SK-N-SH (cell line): ENCODE results near the gene EVL. TPM values are rescaled to one million over a fixed set of nuclear protein-coding genes. Genes with fewer than 3 reads are reported as not detected.

Experiments used
- CTCF ChIA-PET: fragments of 300-600, 350-600 bp; formaldehyde crosslinking; extraction: SDS; loops from one replicate; lab custom pipeline; 2021; lab: Yijun Ruan, JAX
- POLR2A ChIA-PET: fragments of 350-600 bp; sonication (Branson Sonifier 250); formaldehyde crosslinking; extraction: SDS; loops from one replicate; lab custom pipeline; 2020; ENCODE audit warnings: antibody characterized with exemption, inconsistent platforms; lab: Yijun Ruan, JAX
- DNase-seq: peaks from one replicate; pipeline ENCODE4 v3.0.0; 2012
- H2AFZ ChIP-seq: fragments of 200-600 bp; sonication (generic); 2 replicates; pipeline ENCODE4 v1.8.1; 2016; ENCODE audit warnings: antibody characterized with exemption, mild to moderate bottlenecking, low read depth
- H3F3A ChIP-seq: fragments of 200-600 bp; sonication (generic); replicated peaks from 2 replicates; pipeline ENCODE3; 2016; ENCODE audit warnings: antibody characterized with exemption, mild to moderate bottlenecking; ENCODE audit not compliant: insufficient read depth
- H3K27ac ChIP-seq, 2 experiments: fragments of 200-500 bp in 1 of 2; fragments of 200-600 bp in 1 of 2; sonication (Bioruptor generic) in 1 of 2; sonication (generic), shearing (Covaris generic) in 1 of 2; 2 replicates each; pipeline versions ENCODE4 v1.5.1 to v1.6.1; 2014 to 2016; ENCODE audit warnings: low read depth in 2 of 2, inconsistent platforms in 1 of 2, low read length in 1 of 2, mild to moderate bottlenecking in 1 of 2, mixed read lengths in 1 of 2
- H3K27me3 ChIP-seq: fragments of 200-600 bp; sonication (generic), shearing (Covaris generic); 2 replicates; pipeline ENCODE4 v1.6.1; 2016; ENCODE audit warnings: mixed run types; ENCODE audit not compliant: insufficient read depth
- H3K36me3 ChIP-seq, 2 experiments: fragments of 200-500 bp in 1 of 2; fragments of 200-600 bp in 1 of 2; sonication (Bioruptor generic) in 1 of 2; sonication (generic) in 1 of 2; replicated peaks in 1 of 2; 2 replicates each; pipeline versions ENCODE3 to v1.5.1; 2014 to 2016; ENCODE audit warnings: low read length in 1 of 2, mild to moderate bottlenecking in 1 of 2; ENCODE audit not compliant: insufficient read depth in 2 of 2, control insufficient read depth in 1 of 2
- H3K4me1 ChIP-seq, 2 experiments: fragments of 200-500 bp in 1 of 2; fragments of 200-600 bp in 1 of 2; sonication (Bioruptor generic) in 1 of 2; sonication (generic), shearing (Covaris generic) in 1 of 2; 2 replicates each; pipeline versions ENCODE4 v1.5.1 to v1.6.1; 2014 to 2016; ENCODE audit warnings: low read depth in 1 of 2, low read length in 1 of 2, mixed run types in 1 of 2; ENCODE audit not compliant: insufficient read depth in 2 of 2, control insufficient read depth in 1 of 2
- H3K4me2 ChIP-seq: fragments of 200-600 bp; sonication (generic), shearing (Covaris generic); 2 replicates; pipeline ENCODE4 v1.6.1; 2017; ENCODE audit warnings: mixed run types
- H3K4me3 ChIP-seq, 2 experiments: fragments of 200-500 bp in 1 of 2; fragments of 200-600 bp in 1 of 2; sonication (Bioruptor generic) in 1 of 2; sonication (generic), shearing (Covaris generic) in 1 of 2; 2 replicates each; pipeline versions ENCODE4 v1.5.1 to v1.8.1; 2014 to 2016; ENCODE audit warnings: low read depth in 2 of 2, inconsistent platforms in 1 of 2, low read length in 1 of 2, mild to moderate bottlenecking in 1 of 2, mixed read lengths in 1 of 2, moderate library complexity in 1 of 2
- H3K79me2 ChIP-seq: fragments of 200-600 bp; sonication (generic); 2 replicates; pipeline ENCODE4 v1.8.1; 2017; ENCODE audit warnings: mild to moderate bottlenecking; ENCODE audit not compliant: insufficient read depth
- H3K9ac ChIP-seq: fragments of 200-600 bp; sonication (generic); 2 replicates; pipeline ENCODE4 v1.6.1; 2017; ENCODE audit warnings: mixed run types
- H3K9me2 ChIP-seq: fragments of 200-600 bp; sonication (generic); 2 replicates; pipeline ENCODE4 v1.6.1; 2017; ENCODE audit warnings: mixed run types
- H3K9me3 ChIP-seq: fragments of 200-600 bp; sonication (generic); 2 replicates; pipeline ENCODE4 v1.6.1; 2017; ENCODE audit warnings: mixed run types, mild to moderate bottlenecking, moderate library complexity
- H4K20me1 ChIP-seq: fragments of 200-600 bp; sonication (generic); 2 replicates; pipeline ENCODE4 v1.6.1; 2017; ENCODE audit warnings: mild to moderate bottlenecking, mixed run types; ENCODE audit not compliant: insufficient read depth
- ELF1 ChIP-seq: IDR thresholded peaks from 2 replicates; pipeline ENCODE4 v1.4.0; 2012
- EZH2phosphoT487 ChIP-seq: fragments of 200-600 bp; sonication (generic); IDR thresholded peaks from 2 replicates; pipeline ENCODE4 v1.6.1; 2017; ENCODE audit warnings: low read depth, mixed run types, mild to moderate bottlenecking, antibody characterized with exemption, moderate library complexity, borderline replicate concordance
- FOSL2 ChIP-seq: IDR thresholded peaks from 2 replicates; pipeline ENCODE4 v1.4.0; 2012; ENCODE audit warnings: low read depth, mild to moderate bottlenecking, moderate library complexity, borderline replicate concordance
- FOXJ3 ChIP-seq: sonication (generic); formaldehyde crosslinking; IDR thresholded peaks from 2 replicates; pipeline ENCODE4 v1.5.1; 2020; ENCODE audit warnings: mild to moderate bottlenecking, missing genetic modification reagents
- FOXM1 ChIP-seq: IDR thresholded peaks from 2 replicates; pipeline ENCODE4 v1.4.0; 2012; ENCODE audit warnings: low read depth, mild to moderate bottlenecking
- GABPA ChIP-seq: IDR thresholded peaks from 2 replicates; pipeline ENCODE4 v1.4.0; 2012; ENCODE audit warnings: low read depth, mild to moderate bottlenecking
- GATA2 ChIP-seq: sonication (generic); formaldehyde crosslinking; IDR thresholded peaks from 2 replicates; pipeline ENCODE4 v1.5.0; 2020; ENCODE audit warnings: mild to moderate bottlenecking, missing genetic modification reagents
- NFIC ChIP-seq: IDR thresholded peaks from 2 replicates; pipeline ENCODE4 v1.4.0; 2012; ENCODE audit warnings: borderline replicate concordance
- RAD21 ChIP-seq: IDR thresholded peaks from 2 replicates; pipeline ENCODE4 v1.6.1; 2012; ENCODE audit warnings: mild to moderate bottlenecking, low read length
- REST ChIP-seq: IDR thresholded peaks from 2 replicates; pipeline ENCODE4 v1.6.1; 2012; ENCODE audit warnings: mild to moderate bottlenecking, low read depth, low read length, moderate library complexity
- RXRA ChIP-seq: IDR thresholded peaks from 2 replicates; pipeline ENCODE4 v1.4.0; 2012; ENCODE audit warnings: low read depth, mild to moderate bottlenecking, borderline replicate concordance
- SMC3 ChIP-seq: IDR thresholded peaks from 2 replicates; pipeline ENCODE4 v1.6.1; 2012; ENCODE audit warnings: low read depth, low read length, improper control_type of control experiment
- TAF1 ChIP-seq: IDR thresholded peaks from 2 replicates; pipeline ENCODE4 v1.6.1; 2012; ENCODE audit warnings: low read depth, mild to moderate bottlenecking, low read length, moderate library complexity, borderline replicate concordance
- USF1 ChIP-seq: IDR thresholded peaks from 2 replicates; pipeline ENCODE4 v1.4.0; 2012; ENCODE audit warnings: low read depth, borderline replicate concordance
- USF2 ChIP-seq: fragments of 150-350 bp; IDR thresholded peaks from 2 replicates; pipeline ENCODE4 v1.6.1; 2017; ENCODE audit warnings: antibody characterized with exemption, low read length, low read depth, borderline replicate concordance
- WGBS: methylation state at CpG from one replicate; pipeline ENCODE4 v1.1.6; 2017; ENCODE audit warnings: low lambda C conversion rate; 5-methylcytosine and 5-hydroxymethylcytosine counted together
- polyA plus RNA-seq, 3 experiments: library from polyadenylated mRNA; depleted of rRNA; stranded (reverse); fragments of >200 nt; gene quantifications; 2 replicates each; pipeline ENCODE4 v1.2.3, GENCODE V29; 2012

The EVL gene
- polyA plus RNA-seq, 1 of the 3 experiments (the other 2 are of a cell fraction), result 36.5 TPM

- no peak for DNase-seq
- Histone ChIP-seq H4K20me1 (no peaks in the 10 kb centered on the region), H2AFZ (no peak overlapping the region), H3K4me2 (no peak overlapping the region), H3K36me3 (no peaks in the 10 kb centered on the region), H3K27me3 (no peaks in the 10 kb centered on the region), H3K4me1 (peaks cover 0 to 10% of the 10 kb centered on the region in 2 experiments; a peak in 1 of 4 replicates), H3K27ac (no peak overlapping the region), H3K4me3 (no peak overlapping the region), H3K9ac (no peak overlapping the region), H3K9me3 (no peaks in the 10 kb centered on the region), H3K9me2 (no peaks in the 10 kb centered on the region), H3F3A (no peaks in the 10 kb centered on the region), H3K79me2 (0 out of 2 replicates have a peak, but pooled peaks cover 3% of the 10 kb centered on the region)
- TF ChIP-seq FOSL2 (no peak), USF2 (no peak), TAF1 (no peak), FOXJ3 (CRISPR knock-in tag) (no peak), EZH2phosphoT487 (no peak), SMC3 (no peak), FOXM1 (no peak), RAD21 (no peak), USF1 (no peak), GATA2 (CRISPR knock-in tag) (no peak), NFIC (no peak), GABPA (no peak), REST (no peak), RXRA (no peak), ELF1 (no peak)
- POLR2A ChIA-PET, result no interaction called here
- 98% methylated on average over 6 of the region's 6 CpGs for WGBS
- CTCF ChIA-PET, result interaction anchor here (1.1 to 1.7 kb wide), 3 partner anchors 9 to 125 kb away, joined by 3 to 5 read pairs (median 3); no protein-coding TSS in a partner anchor
These were observed 2.3 kb downstream of the EVL start for GRCh38 chr14:100067481-100067880.
